HL-60 (cell line): ENCODE results near the gene PIK3R1.

ENCODE experiments used
- CTCF ChIP-seq: IDR thresholded peaks from one replicate; pipeline ENCODE4 v1.5.1; 2011; ENCODE audit warnings: low read length, control low read depth, inconsistent platforms; ENCODE audit not compliant: insufficient read depth
- GABPA ChIP-seq: IDR thresholded peaks from 2 replicates; pipeline ENCODE4 v1.6.1; 2012; ENCODE audit warnings: low read depth
- SPI1 ChIP-seq: IDR thresholded peaks from 2 replicates; pipeline ENCODE4 v1.6.1; 2012; ENCODE audit warnings: low read depth, mild to moderate bottlenecking, borderline replicate concordance

GRCh38 chr5:68221488-68221887 lies 5.9 kb downstream of the PIK3R1 start:
- TF ChIP-seq CTCF (no peak), GABPA (no peak), SPI1 (no peak)
